ENCODE data around the gene SMYD1.
"Not testable (repeated sequence)": the region's sequence is repeated elsewhere in the genome, so short reads cannot be mapped to it uniquely, and the experiment has no call there.

The SMYD1 gene

DNA sequence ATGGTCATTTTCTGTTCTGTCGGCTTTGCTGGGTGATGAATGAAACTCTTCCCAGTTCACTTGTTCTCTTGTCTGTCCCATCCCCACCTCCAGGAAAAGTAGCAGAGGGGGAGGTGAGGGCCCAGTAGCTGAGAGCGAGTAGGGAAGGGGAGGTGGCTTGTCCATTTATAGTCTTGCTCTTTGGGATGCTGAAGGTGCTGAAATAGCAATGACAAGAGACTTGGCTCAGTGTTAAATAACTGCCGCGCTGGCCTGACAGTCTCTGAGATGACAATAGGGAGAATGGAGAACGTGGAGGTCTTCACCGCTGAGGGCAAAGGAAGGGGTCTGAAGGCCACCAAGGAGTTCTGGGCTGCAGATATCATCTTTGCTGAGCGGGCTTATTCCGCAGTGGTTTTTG, at the start of gene SMYD1:
SMYD1 (plus strand) TSS at position 228 of the 400 bp plus-strand sequence; CDS start at position 268, 40 bp downstream.
- no peak for DNase-seq

- not testable (repeated sequence) for DNase-seq
Measured at GRCh38 chr2:88018077-88018805, 49.4 kb upstream of the SMYD1 start.

DNA sequence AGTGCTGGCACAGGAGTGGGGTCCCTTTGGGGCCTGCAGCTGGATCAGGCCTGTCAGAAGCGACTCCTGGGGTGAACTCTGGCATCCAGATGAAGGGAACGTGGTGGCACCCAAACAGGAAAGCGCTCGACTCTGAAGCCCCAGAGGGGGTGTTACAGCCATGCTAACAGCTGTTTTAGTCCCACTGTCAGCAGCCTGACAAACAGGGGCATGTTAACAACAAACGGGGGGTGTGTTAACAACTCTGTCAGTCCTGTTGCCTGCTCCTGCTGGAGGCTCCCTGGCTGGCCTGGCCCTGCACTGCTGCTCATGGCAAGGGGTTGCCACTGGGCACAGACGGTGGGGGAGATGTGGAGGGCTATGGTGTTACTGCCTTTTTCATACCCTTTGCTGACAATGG, 48.7 kb upstream of the SMYD1 start:
- no peak for DNase-seq

DNA sequence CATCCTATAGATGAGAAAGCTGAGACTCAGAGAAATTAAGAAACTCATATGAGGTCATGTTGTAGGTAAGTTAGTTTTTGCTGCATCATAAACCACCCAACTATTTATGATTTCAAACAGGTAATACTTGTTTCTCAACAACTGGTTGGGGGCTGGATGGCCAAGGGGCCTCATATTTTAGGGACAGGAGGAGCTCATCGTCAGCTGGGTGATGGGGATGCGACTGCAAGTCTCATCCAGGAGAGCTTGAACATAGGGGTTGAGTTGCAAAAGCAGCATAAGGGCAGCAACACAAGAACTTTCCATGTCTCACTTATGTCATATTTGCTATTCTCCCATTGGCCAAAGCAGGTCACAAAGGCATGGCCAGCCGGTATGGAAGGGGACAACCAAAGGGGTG, 47.6 kb upstream of the SMYD1 start:
- DNase-seq = no peak

- DNase-seq = no peak
Measured at GRCh38 chr2:88022669-88022921, 45.0 kb upstream of the SMYD1 start.

DNA sequence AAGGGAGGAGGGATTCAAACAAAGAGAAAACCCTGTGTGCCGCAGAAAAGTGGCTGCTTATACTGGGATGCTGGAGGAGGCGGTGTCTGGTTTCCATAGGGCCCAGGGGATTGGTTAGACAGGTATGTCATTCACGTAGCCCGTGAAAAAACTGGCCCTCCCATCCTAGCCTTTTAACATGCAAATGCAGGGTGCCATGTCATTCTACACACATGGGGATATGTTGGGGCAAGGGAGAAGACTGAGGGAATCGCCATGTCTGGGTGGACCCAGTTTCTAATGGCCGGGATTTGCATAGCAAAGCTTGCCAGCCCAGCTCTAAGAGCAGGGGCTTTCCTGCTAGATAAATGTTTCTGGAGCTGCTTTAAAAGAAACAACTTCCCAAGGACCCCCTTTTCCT, 43.1 kb upstream of the SMYD1 start:
- no peak for DNase-seq

DNA sequence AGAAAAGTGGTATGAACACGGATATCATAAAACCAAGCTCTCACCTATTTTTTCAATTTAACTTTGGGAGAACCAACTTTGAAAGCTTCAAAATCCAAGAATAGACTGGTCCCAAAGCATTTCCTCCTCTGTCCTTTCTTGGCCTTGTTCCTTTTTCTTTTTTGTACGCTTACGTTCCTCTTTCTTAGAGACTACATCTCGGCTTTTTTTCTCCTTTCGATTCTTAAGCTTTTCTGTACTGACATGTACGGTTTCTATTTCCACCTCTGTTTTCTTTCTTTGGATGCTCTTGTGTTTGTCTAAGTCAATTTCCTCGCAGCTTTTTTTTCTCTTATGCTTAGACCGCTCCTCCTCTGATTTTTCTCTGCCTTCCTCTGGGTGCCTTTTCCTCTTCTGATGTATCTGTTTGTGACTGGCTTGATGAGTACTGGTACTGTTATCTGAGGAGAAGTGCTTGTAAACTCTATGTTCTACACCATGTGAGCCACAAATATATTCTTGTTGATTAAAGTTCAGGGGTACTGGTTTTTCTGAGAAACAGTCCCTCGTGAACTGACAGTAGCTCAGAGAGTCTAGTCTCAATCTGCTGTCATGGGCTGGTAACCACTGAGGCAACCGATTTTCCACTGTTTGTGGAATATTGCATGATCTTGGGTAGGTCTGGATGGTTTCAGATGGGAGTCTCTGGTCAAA, 39.8 kb upstream of the SMYD1 start:
- no peak for DNase-seq

- DNase-seq = no peak
Measured at GRCh38 chr2:88028931-88029330, 38.7 kb upstream of the SMYD1 start.

DNA sequence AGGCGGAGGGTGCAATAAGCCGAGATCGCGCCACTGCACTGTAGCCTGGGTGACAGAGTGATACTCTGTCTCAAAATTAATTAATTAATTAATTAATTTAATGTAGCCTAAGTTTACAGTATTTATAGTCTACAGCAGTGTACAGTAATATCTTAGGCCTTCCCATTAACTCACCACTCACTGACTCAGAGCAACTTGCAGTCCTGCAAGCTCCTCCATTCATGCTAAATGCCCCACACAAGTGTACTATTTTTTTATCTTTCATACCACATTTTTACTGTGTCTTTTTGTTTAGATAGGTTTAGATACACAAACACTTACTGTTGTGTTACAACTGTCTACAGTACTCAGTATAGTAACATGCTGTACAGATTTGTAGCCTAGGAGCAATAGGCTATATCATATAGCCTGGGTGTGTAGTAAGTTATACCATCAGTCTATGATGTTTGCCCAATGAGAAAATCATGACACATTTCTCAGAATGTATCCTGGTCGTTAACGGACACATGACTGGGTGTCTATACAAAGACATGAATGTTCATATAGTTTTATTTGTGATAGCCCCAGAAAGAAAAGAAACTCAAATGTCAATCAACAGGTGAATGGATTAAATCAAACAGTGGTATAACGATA, 35.4 kb upstream of the SMYD1 start:
- no peak for DNase-seq

DNA sequence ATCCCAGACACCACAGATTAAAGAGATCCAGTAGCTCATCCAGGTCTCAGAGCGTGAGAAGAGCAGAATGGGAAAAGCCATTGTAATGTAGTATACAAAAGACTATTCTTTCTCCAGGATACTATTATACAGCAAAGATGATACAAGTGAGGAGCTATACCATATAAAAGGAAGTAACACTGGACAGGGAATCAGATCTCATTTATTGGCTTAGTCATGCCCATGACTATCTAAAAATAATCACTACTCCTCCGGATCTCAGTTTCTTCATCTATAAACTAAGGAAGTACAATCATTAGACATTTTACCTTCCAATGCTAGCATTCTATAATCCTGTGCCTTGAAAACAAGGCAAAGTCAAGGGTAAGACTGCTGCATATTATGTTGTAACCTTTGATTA, 31.4 kb upstream of the SMYD1 start:
- DNase-seq = no peak

GRCh38 chr2:88036606-88037005, 31.0 kb upstream of the SMYD1 start:
- no peak for DNase-seq

GRCh38 chr2:88038263-88039105, 29.1 kb upstream of the SMYD1 start:
- DNase-seq = no peak

- DNase-seq = no peak
Measured at GRCh38 chr2:88042476-88042875, 25.1 kb upstream of the SMYD1 start.

- DNase-seq = not testable (repeated sequence)
Measured at GRCh38 chr2:88045561-88045960, 22.1 kb upstream of the SMYD1 start.

- no peak for DNase-seq
Measured at GRCh38 chr2:88048541-88048940, 19.1 kb upstream of the SMYD1 start.

GRCh38 chr2:88049622-88050021, 18.0 kb upstream of the SMYD1 start:
- no peak for DNase-seq

DNA sequence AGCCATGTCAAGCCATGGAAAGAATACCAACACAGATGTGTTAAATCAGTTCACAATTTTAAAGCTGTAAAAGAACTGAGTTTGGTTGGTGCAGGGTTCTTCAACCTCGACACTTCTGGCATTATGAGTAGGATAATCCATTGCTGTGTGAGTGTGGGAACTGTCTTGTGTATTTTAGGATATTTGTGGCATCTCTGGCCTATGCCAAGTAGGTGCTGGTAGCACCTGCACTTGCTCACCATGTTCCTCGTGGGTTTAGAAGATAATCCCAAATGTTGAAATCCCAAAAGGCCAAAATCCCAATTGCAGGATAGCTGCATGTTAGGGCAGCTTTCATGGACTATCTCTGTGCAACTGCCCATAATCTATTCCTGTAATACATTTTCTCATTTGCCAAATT, 15.8 kb upstream of the SMYD1 start:
- DNase-seq = no peak

GRCh38 chr2:88053296-88053695, 14.3 kb upstream of the SMYD1 start:
- DNase-seq = no peak

GRCh38 chr2:88053934-88054781, 13.5 kb upstream of the SMYD1 start:
- peak; percentile 15 for DNase-seq

DNA sequence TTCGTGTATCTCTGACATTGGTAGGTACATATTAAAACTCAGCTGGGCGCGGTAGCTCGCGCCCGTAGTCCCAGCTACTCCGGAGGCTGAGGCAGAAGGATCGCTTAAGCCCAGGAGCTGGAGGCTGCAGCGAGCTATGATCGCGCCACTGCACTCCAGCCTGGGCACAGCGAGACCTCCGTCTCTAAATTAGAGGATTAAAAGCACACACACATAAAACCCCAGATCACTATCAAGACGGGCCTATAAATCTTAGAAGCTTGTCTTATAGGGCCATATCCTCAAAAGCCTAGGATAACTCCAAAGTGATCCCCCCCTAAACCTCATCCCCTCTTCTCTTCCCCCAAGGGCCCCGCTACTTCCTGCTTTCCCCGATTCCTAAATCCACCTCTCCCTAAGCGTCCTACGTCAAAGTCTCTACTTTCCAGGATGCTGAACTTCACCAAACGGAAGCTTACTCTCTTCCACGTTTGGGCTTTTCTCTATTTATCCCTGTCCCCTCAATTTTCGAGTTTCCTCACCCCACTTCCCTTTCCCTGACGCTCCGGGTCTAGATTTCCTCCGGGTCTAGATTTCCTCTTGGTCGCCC, 12.7 kb upstream of the SMYD1 start:
- peak; percentile 23 for DNase-seq

DNA sequence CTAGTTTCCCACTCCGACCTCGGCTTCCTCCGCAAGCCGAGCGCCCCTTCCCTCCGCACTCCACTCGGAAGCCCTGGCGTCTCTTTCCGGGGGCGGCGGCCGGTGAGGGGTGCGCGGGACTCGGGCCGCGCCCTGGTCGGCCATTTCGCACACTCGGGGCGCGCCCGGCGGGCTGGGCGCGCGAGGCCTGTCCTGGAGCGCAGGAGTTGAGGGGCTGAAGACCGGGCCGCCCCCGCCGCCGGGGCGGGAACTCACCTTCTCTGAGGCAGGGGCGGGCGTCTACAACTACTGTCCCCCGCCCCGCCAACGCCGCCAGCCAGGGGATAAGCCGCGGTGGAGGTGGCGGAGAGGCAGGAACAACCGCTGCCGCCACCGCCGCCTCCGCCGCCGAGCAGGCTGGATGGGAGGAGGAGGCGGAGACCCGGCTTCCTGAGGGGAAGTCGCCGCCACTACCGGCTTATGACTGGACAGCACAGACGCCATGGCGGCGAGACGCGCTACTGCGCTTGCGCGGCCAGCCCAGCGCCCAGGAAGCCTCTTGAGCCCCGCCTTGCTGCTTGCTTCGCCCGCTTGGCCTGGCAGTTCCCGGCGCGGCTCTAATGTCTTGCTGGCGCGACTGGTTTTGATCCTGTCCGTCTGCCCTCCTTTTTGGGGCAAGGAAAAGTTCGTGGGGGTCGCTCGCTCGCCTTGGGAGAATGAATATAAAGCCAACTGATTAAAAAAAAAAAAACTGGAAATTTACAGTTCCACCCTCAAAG, 12.1 kb upstream of the SMYD1 start, which contains the start of gene KRCC1:
KRCC1 (minus strand) TSS at position 413 of the 758 bp plus-strand sequence. CDS start 27,220 bp downstream, outside the sequence.
- peak; percentile 91 for DNase-seq

All from NCI-H2227 treated with DMSO at 0.1 percent for 48 hours (cell line).